Esophagus squamous epithelium (tissue), 5 donors: ENCODE measurements around the gene ZNF319. TPM values are rescaled to one million over a fixed set of nuclear protein-coding genes. Genes with fewer than 3 reads are reported as not detected.

Experiments used
- DNase-seq: peaks from one replicate; lab custom pipeline; 2025; lab: John Stamatoyannopoulos, UW
- H3K27ac ChIP-seq, 4 donors: fragments of 200-600 bp; sonication (generic); one replicate each; pipeline ENCODE4 v1.5.1; 2016 to 2019; ENCODE audit warnings: mild to moderate bottlenecking in 1 of 4
- H3K27me3 ChIP-seq, 4 donors: fragments of 200-600 bp; sonication (generic); 1 replicate in 3 of 4; 2 replicates in 1 of 4; pipeline versions ENCODE4 v1.5.1 to v1.6.0; 2017 to 2021; ENCODE audit warnings: antibody characterized with exemption in 1 of 4
- H3K36me3 ChIP-seq, 3 donors: fragments of 200-600 bp; sonication (generic); one replicate each; pipeline ENCODE4 v1.5.1; 2016 to 2019
- H3K4me1 ChIP-seq, 3 donors: fragments of 200-600 bp; sonication (generic); one replicate each; pipeline ENCODE4 v1.5.1; 2017 to 2019
- H3K4me3 ChIP-seq, 4 donors: fragments of 200-600 bp; sonication (generic); 1 replicate in 3 of 4; 2 replicates in 1 of 4; pipeline ENCODE4 v1.5.1; 2016 to 2019; ENCODE audit warnings: mild to moderate bottlenecking in 2 of 4, moderate library complexity in 1 of 4
- H3K9me3 ChIP-seq, 3 donors: fragments of 200-600 bp; sonication (generic); one replicate each; pipeline ENCODE4 v1.5.1; 2016 to 2019
- POLR2A ChIP-seq, 4 donors: fragments of 450-650 bp; IDR thresholded peaks; one replicate each; pipeline ENCODE4 v1.6.1; 2017; ENCODE audit warnings: antibody characterized with exemption in 4 of 4, mild to moderate bottlenecking in 4 of 4, moderate library complexity in 3 of 4
- WGBS, 2 donors: methylation state at CpG; one replicate each; pipeline ENCODE4 v1.1.5; 2018; 5-methylcytosine and 5-hydroxymethylcytosine counted together
- intact Hi-C: fragments of 100-400 bp; cut with DNase I; formaldehyde crosslinking; loops from one replicate; pipeline ENCODE4 v1.15.0; 2022
- total RNA-seq, 4 donors: library from RNA; depleted of rRNA; stranded (reverse); fragments of >200 nt; gene quantifications; one replicate each; pipeline ENCODE4 v1.1.0, GENCODE V29; 2016
- TF ChIP-seq, protein P1 (sequence below), 6 experiments: fragments of 450-650 bp in 4 of 6; fragments of 200-600 bp in 2 of 6; sonication (generic) in 2 of 6; IDR thresholded peaks; one replicate each; pipeline ENCODE4 v1.5.1; 2016 to 2019; ENCODE audit warnings: antibody characterized with exemption in 6 of 6, mild to moderate bottlenecking in 4 of 6, moderate library complexity in 4 of 6
- donor health status: DM: yes; HTN: yes; CAD: no.

Gene ZNF319
- total RNA-seq, 4 donors from 2014 or later = 1.5 to 5.1 (median 2.6) TPM

- TF ChIP-seq, protein P1, sequence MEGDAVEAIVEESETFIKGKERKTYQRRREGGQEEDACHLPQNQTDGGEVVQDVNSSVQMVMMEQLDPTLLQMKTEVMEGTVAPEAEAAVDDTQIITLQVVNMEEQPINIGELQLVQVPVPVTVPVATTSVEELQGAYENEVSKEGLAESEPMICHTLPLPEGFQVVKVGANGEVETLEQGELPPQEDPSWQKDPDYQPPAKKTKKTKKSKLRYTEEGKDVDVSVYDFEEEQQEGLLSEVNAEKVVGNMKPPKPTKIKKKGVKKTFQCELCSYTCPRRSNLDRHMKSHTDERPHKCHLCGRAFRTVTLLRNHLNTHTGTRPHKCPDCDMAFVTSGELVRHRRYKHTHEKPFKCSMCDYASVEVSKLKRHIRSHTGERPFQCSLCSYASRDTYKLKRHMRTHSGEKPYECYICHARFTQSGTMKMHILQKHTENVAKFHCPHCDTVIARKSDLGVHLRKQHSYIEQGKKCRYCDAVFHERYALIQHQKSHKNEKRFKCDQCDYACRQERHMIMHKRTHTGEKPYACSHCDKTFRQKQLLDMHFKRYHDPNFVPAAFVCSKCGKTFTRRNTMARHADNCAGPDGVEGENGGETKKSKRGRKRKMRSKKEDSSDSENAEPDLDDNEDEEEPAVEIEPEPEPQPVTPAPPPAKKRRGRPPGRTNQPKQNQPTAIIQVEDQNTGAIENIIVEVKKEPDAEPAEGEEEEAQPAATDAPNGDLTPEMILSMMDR (IDR thresholded peaks at IDR 0.05) = no peak
- no peak for TF ChIP-seq POLR2A (IDR thresholded peaks at IDR 0.05)
- Histone ChIP-seq H3K27me3 (peaks cover 0 to 21% (median 0%) of the 10 kb centered on the region in 4 donors), H3K27ac (peak overlapping the region in 3 of 4 donors; percentile 30 to 60 (median 39)), H3K36me3 (peaks cover 5 to 22% (median 6%) of the 10 kb centered on the region in 3 donors), H3K4me1 (peaks cover 30 to 70% (median 31%) of the 10 kb centered on the region in 3 donors), H3K9me3 (no peaks in the 10 kb centered on the region), H3K4me3 (no peak overlapping the region)
- intact Hi-C loops = loop anchor here (5.0 kb wide), 2 partner anchors 100 to 175 kb away; partner anchors contain the start of gene CSNK2A2
- WGBS, 2 donors = 10 to 25% methylated on average over 6 to 14 of the region's 18 CpGs
- no peak for DNase-seq
These were observed 22.3 kb upstream of the ZNF319 start for GRCh38 chr16:58022601-58023371.

GRCh38 chr16:58021661-58022551 is 21.4 kb upstream of the ZNF319 start:
- 63 to 72% methylated on average over 6 to 7 of the region's 8 CpGs for WGBS, 2 donors
- Histone ChIP-seq H3K27me3 (peaks cover 0 to 12% (median 0%) of the 10 kb centered on the region in 4 donors), H3K36me3 (peaks cover 5 to 31% (median 6%) of the 10 kb centered on the region in 3 donors), H3K27ac (peak overlapping the region in 3 of 4 donors; percentile 30 to 60 (median 39)), H3K4me1 (peaks cover 21 to 61% (median 28%) of the 10 kb centered on the region in 3 donors), H3K9me3 (no peaks in the 10 kb centered on the region), H3K4me3 (no peak overlapping the region)
- DNase-seq = no peak
- intact Hi-C loops = loop anchor here (5.0 kb wide), 2 partner anchors 100 to 175 kb away; partner anchors contain the start of gene CSNK2A2
- no peak for TF ChIP-seq POLR2A (IDR thresholded peaks at IDR 0.05)
- TF ChIP-seq, protein P1 (IDR thresholded peaks at IDR 0.05) = no peak

GRCh38 chr16:58020628-58021521 is 20.4 kb upstream of the ZNF319 start:
- peaks cover 0 to 8% (median 0%) of the 10 kb centered on the region in 4 donors for H3K27me3 ChIP-seq
- DNase-seq = no peak
- H3K9me3 ChIP-seq = no peaks in the 10 kb centered on the region
- H3K4me3 ChIP-seq = no peak overlapping the region
- TF ChIP-seq, protein P1 (IDR thresholded peaks at IDR 0.05) = peak in 5 of 6 experiments; percentile 66 to 81 (median 77)
- no peak for TF ChIP-seq POLR2A (IDR thresholded peaks at IDR 0.05)
- H3K4me1 ChIP-seq = peaks cover 12 to 51% (median 22%) of the 10 kb centered on the region in 3 donors
- H3K27ac ChIP-seq = no peak overlapping the region
- WGBS, 2 donors = 50 to 55% methylated on average over 8 of the region's 8 CpGs
- intact Hi-C loops = loop anchor here (5.0 kb wide), 2 partner anchors 101 to 176 kb away; partner anchors contain the start of gene CSNK2A2
- H3K36me3 ChIP-seq = peaks cover 5 to 31% (median 6%) of the 10 kb centered on the region in 3 donors

GRCh38 chr16:58019866-58020538 is 19.5 kb upstream of the ZNF319 start:
- no peaks in the 10 kb centered on the region for H3K9me3 ChIP-seq
- DNase-seq = no peak
- TF ChIP-seq POLR2A (IDR thresholded peaks at IDR 0.05) = no peak
- TF ChIP-seq, protein P1 (IDR thresholded peaks at IDR 0.05) = no peak
- H3K4me1 ChIP-seq = peaks cover 7 to 44% (median 19%) of the 10 kb centered on the region in 3 donors
- H3K27ac ChIP-seq = no peak overlapping the region
- H3K36me3 ChIP-seq = peaks cover 5 to 34% (median 6%) of the 10 kb centered on the region in 3 donors
- intact Hi-C loops = loop anchor here (5.0 kb wide), 2 partner anchors 102 to 177 kb away; partner anchors contain the start of gene CSNK2A2
- WGBS, 2 donors = 73 to 83% methylated on average over 5 to 7 of the region's 8 CpGs
- peaks cover 0 to 8% (median 0%) of the 10 kb centered on the region in 4 donors for H3K27me3 ChIP-seq
- no peak overlapping the region for H3K4me3 ChIP-seq
